GM12873 (cell line): ENCODE measurements around the gene CUBN.

ENCODE experiments used
- CTCF ChIP-seq: IDR thresholded peaks from 2 replicates; pipeline ENCODE4 v1.5.1; 2012; ENCODE audit warnings: low read depth, mild to moderate bottlenecking, moderate library complexity, low read length, control low read depth; ENCODE audit not compliant: insufficient read depth; ENCODE audit errors: missing control alignments

CUBN gene

GRCh38 chr10:16822027-16822426 is 307.6 kb downstream of the CUBN start:
- TF ChIP-seq CTCF, result no peak

DNA sequence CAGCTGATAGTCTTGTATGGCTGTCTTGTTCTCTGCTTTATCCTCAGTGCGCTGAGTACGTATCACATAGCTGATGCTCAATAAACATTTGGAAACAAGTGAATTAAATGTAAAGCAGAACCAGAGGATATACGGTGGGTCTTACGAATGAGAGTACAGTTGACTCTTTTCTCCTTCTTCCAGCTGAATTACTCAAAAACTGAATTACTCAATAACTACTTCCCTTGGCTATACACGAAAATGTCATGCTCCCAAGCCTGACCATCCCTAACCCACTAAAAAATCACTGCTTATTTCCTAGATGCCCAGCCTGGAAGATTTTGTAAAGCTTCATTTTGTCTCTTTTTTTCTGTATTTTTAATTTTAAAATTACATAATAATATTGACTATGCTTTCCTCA is 309.2 kb downstream of the CUBN start:
- no peak for TF ChIP-seq CTCF

GRCh38 chr10:16820018-16820417 is 309.6 kb downstream of the CUBN start:
- TF ChIP-seq CTCF, result no peak

DNA sequence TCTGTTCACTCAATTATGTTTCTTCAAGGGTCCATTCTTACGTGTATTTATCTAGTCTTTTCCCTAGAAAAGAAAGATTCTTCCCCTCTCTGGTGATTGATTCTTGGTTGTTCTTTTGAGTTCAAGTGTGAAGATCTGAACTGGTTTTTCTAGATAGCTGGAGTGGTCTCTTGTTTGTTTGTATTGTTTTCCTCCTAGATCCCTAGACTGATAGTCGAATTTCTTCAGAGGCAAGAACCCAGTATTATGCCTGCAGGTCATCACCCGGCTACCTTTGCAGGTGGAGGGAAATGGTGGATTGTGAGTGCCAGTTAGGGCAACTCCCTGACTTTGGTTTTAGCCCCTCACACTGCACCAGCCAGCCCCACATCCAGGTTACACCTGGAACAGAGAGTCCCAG is 310.2 kb downstream of the CUBN start:
- no peak for TF ChIP-seq CTCF

DNA sequence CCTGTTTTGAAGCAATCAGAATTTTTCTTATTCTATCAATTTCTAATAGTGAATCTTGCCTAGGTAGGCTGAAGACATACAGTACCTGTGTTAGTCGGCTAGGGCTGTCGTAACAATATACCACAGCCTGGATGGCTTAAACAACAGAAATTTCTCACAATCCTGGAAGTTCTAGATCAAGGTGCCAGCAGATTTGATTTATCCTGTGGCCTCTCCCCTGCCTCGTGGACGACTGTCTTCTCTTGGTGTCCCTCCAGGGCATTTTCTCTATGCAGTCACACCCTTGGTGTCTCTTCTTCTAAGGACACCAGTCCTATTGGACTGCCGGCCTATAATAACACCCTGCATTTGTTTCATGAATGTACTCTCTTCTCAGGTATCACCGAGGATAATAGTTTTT is 310.6 kb downstream of the CUBN start:
- no peak for TF ChIP-seq CTCF

DNA sequence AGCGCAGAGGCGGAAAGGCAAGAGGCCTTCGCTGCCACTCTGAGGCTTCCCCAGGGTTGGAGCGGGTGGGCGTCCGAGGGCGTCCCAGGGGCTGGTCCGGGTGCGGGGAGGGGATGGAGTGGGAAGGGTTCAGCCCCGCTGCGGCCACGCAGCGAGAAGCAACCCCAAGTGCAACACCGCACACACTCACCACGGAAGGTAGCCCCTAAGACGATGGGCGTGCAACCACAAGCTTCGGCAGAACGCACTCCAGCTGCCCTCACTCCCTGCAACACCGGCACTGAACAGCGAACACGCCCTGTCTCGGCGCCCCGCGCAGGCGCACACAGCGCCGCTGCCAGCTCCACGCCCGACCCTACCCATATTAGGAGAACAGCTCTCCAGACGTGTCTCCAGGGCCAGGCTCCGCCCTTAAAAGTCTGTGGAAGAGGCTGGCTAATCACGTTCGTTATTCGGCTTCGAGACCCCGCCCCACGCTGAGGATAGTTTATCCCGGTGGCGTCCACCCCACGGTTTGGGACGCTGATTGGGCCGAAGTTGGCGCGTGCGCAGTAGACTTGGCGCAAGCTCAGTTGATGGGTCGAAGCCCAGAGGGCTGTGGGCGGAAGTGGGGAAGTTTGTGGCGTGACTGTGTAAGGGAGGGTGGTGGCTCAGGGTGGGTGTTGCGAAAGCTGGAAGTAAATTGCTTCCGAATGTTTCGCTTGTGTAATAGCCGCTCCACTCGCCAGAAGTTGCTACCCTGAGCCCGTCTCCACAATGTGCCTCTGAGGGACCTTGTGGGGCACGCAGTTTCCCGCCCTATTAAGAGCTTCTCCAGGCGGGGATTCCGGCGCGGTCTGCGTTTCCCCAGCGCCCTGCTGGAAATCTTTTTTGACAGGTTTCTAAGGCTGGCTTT is 312.2 kb downstream of the CUBN start, which contains the start of gene RSU1:
Gene RSU1 (minus strand): TSS at position 300 of the 895 bp plus-strand sequence. CDS start 343 bp downstream, outside the sequence.
- no peak for TF ChIP-seq CTCF

- TF ChIP-seq CTCF, result no peak
These were observed 312.8 kb downstream of the CUBN start for GRCh38 chr10:16816830-16817124.
